Measurements from ENCODE around the gene AKR7A3.
A peak's percentile ranks its signal among the peaks of the same experiment; 100 is the strongest.
"Not testable (repeated sequence)": the region's sequence is repeated elsewhere in the genome, so short reads cannot be mapped to it uniquely, and the experiment has no call there.

AKR7A3 gene

DNA sequence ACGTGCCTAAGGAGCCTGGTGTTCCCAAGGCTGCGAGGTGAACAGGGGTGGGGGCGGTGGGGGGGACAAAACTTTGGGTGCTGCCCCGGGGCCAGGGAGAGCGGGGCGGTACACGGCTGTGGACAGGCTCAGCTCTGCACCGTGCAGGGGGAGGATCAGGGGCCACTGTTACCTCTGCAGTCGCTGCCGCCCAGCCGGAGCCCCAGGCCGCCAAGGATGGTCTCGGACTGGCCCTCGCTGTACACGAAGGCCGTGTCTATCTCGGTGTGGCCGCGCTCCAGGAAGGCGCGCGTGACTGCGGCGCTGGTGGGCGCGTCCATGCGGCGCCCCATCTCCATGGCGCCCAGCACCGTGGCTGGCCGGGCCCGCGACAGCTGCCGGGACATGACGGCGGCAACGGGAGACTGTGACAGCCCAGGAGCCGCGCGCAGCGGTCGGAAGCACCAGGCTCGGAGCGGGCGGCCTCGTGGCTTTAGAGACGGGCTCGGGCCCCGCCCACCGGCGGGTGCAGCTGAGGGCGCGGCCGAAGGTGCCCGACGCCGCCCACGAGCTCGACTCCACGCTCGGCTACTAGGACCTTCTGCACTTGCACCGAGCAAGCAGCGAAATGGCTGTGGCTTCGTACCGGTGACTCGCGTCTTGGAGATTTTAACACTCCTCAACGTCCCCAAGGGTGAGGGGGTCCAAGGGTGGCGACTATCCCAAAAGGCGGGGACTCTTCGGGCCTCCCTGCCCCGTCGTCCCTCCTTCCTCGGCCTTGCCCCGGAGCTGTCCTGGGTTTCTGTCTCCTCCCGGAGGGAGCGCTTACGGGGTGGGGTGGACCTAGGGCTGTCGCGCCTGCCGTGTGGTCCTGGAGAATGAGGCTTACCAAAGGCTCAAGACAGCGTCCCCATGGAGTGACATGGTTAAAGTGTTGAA is at the start of gene AKR7A3:
AKR7A3 (minus strand) TSS at position 447 of the 918 bp plus-strand sequence; CDS start at position 386, 61 bp downstream.
- H3K9me3 Mint-ChIP-seq, H3K27ac Mint-ChIP-seq, H3K36me3 Mint-ChIP-seq: not testable (repeated sequence)
- peak; percentile 96 for ATAC-seq
- H3K4me1 Mint-ChIP-seq, result peaks cover 12% of the 10 kb centered on the region
- H3K4me3 Mint-ChIP-seq, result peak within 1 kb of the TSS; percentile 65
- DNase-seq (ENCODE audit: low spot score in 2 of 2), result peak; percentile 42 to 59

- no peak for DNase-seq (ENCODE audit: low spot score in 2 of 2)
- Mint-ChIP-seq H3K36me3 (peaks cover 69% of the 10 kb centered on the region), H3K9me3 (no peaks in the 10 kb centered on the region), H3K4me3 (no peak overlapping the region), H3K27ac (peak overlapping the region; percentile 92), H3K4me1 (peaks cover 44% of the 10 kb centered on the region)
- no peak for ATAC-seq
These were observed 49.8 kb upstream of the AKR7A3 start for GRCh38 chr1:19338323-19338762.

GRCh38 chr1:19337289-19337688 is 48.7 kb upstream of the AKR7A3 start:
- no peak for ATAC-seq
- Mint-ChIP-seq H3K36me3 (peaks cover 64% of the 10 kb centered on the region), H3K4me1 (peaks cover 37% of the 10 kb centered on the region), H3K4me3 (no peak overlapping the region), H3K27ac (peak overlapping the region; percentile 92), H3K9me3 (no peaks in the 10 kb centered on the region)
- no peak for DNase-seq (ENCODE audit: low spot score in 2 of 2)

- H3K27ac Mint-ChIP-seq, result peak overlapping the region; percentile 92
- peaks cover 57% of the 10 kb centered on the region for H3K36me3 Mint-ChIP-seq
- H3K4me1 Mint-ChIP-seq, result peaks cover 30% of the 10 kb centered on the region
- no peak overlapping the region for H3K4me3 Mint-ChIP-seq
- no peaks in the 10 kb centered on the region for H3K9me3 Mint-ChIP-seq
- DNase-seq (ENCODE audit: low spot score in 2 of 2), result no peak
- ATAC-seq, result peak; percentile 90
These were observed 48.0 kb upstream of the AKR7A3 start for GRCh38 chr1:19336543-19336942.

GRCh38 chr1:19333587-19334354 is 45.2 kb upstream of the AKR7A3 start:
- peaks cover 24% of the 10 kb centered on the region for H3K4me1 Mint-ChIP-seq
- DNase-seq (ENCODE audit: low spot score in 2 of 2) (no peak), ATAC-seq (peak; percentile 65)
- H3K9me3 Mint-ChIP-seq, result no peaks in the 10 kb centered on the region
- H3K36me3 Mint-ChIP-seq, result peaks cover 45% of the 10 kb centered on the region
- H3K4me3 Mint-ChIP-seq, result no peak overlapping the region
- H3K27ac Mint-ChIP-seq, result peak overlapping the region; percentile 32

GRCh38 chr1:19332832-19333231 is 44.3 kb upstream of the AKR7A3 start:
- Mint-ChIP-seq H3K4me3 (no peak overlapping the region), H3K9me3 (no peaks in the 10 kb centered on the region), H3K27ac (no peak overlapping the region), H3K4me1 (peaks cover 24% of the 10 kb centered on the region), H3K36me3 (peaks cover 40% of the 10 kb centered on the region)
- DNase-seq (ENCODE audit: low spot score in 2 of 2), result no peak
- no peak for ATAC-seq

- H3K36me3 Mint-ChIP-seq, result peaks cover 32% of the 10 kb centered on the region
- peaks cover 10% of the 10 kb centered on the region for H3K4me1 Mint-ChIP-seq
- H3K9me3 Mint-ChIP-seq, result no peaks in the 10 kb centered on the region
- no peak overlapping the region for H3K4me3 Mint-ChIP-seq
- no peak for DNase-seq (ENCODE audit: low spot score in 2 of 2)
- H3K27ac Mint-ChIP-seq, result peak overlapping the region; percentile 64
- no peak for ATAC-seq
These were observed 42.8 kb upstream of the AKR7A3 start for GRCh38 chr1:19331262-19331878.

DNA sequence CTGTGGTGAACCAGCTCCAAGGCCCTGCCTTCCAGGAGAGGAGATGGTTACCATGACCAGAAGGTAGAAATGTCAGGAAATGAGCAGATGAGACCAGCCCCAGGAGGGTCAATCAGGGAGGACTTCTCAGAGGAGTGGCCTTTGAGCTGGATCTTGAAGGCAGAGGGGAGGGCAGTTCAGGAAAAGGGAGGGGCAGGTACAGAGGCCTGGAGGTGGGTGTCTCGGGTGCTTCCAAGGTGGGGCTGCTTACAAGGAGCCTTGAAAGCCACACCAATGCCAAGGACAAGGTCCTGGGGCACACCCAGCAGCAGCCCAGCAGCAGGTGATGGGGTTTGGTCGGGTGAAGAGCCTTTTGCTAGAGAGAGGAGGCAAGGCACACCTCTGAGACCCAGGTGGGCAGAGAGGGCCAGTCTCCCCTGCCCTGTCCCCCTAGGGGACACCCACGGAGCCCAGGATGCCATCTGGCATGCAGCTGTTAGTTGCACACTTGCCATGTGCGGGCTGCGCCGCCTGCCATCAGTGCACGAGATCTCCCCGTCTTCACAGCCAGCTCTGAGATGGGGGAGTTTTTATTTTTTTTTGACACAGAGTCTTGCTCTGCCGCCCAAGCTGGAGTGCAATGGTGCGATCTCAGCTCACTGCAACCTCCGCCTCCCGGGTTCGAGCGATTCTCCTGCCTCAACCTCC is 42.0 kb upstream of the AKR7A3 start:
- H3K36me3 Mint-ChIP-seq, result peaks cover 35% of the 10 kb centered on the region
- no peaks in the 10 kb centered on the region for H3K9me3 Mint-ChIP-seq
- no peak for DNase-seq (ENCODE audit: low spot score in 2 of 2)
- H3K4me3 Mint-ChIP-seq, result no peak overlapping the region
- H3K4me1 Mint-ChIP-seq, result peaks cover 2% of the 10 kb centered on the region
- no peak for ATAC-seq
- H3K27ac Mint-ChIP-seq, result peak overlapping the region; percentile 4

GRCh38 chr1:19329611-19330010 is 41.0 kb upstream of the AKR7A3 start:
- Mint-ChIP-seq H3K4me3 (no peak overlapping the region), H3K27ac (peak overlapping the region; percentile 4), H3K9me3 (no peaks in the 10 kb centered on the region), H3K4me1 (no peaks in the 10 kb centered on the region), H3K36me3 (peaks cover 36% of the 10 kb centered on the region)
- no peak for ATAC-seq
- DNase-seq (ENCODE audit: low spot score in 2 of 2), result no peak

DNA sequence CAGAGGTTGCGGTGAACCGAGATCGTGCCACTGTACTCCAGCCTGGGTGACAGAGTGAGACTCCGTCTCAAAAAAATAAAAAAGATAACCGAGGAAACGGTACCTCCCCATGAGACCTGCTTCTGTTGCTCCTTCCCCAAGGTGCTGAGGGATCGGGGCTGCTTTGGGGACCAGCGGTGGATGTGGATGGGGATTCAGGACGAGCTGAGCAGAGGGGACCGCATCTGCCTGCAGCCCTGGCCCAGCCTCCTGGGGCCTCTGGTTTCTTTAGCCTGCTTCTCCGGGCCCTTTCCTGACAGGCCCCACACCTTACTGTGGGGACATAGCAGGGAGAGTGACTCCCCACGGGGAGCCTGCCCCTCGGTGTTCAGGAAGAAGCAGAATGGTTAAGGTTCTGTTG is 40.6 kb upstream of the AKR7A3 start:
- Mint-ChIP-seq H3K36me3 (peaks cover 36% of the 10 kb centered on the region), H3K4me3 (no peak overlapping the region), H3K9me3 (no peaks in the 10 kb centered on the region), H3K27ac (peak overlapping the region; percentile 4), H3K4me1 (no peaks in the 10 kb centered on the region)
- no peak for DNase-seq (ENCODE audit: low spot score in 2 of 2)
- ATAC-seq, result no peak

DNA sequence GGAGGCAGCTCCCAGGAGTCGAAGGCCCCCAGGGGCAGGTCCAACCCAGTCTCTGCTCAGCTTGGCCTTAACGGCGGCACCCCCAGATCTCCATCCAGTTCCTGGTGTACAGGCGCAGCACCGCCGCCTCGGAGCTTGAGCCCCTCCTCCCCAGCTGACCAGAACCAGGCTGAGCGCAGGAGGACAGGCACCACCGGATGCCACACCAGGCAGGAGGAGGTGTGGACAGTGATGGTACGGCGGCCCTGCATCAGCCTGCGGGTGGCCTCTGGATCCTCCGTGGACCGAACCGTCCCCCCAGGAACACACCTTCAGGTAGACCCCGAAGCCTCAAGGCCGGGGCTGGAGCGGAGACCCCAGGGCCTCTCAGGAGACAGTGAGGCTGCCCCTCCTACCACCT is 39.9 kb upstream of the AKR7A3 start:
- ATAC-seq, result no peak
- Mint-ChIP-seq H3K9me3 (no peaks in the 10 kb centered on the region), H3K27ac (no peak overlapping the region), H3K36me3 (peaks cover 36% of the 10 kb centered on the region), H3K4me1 (no peaks in the 10 kb centered on the region), H3K4me3 (no peak overlapping the region)
- no peak for DNase-seq (ENCODE audit: low spot score in 2 of 2)

DNA sequence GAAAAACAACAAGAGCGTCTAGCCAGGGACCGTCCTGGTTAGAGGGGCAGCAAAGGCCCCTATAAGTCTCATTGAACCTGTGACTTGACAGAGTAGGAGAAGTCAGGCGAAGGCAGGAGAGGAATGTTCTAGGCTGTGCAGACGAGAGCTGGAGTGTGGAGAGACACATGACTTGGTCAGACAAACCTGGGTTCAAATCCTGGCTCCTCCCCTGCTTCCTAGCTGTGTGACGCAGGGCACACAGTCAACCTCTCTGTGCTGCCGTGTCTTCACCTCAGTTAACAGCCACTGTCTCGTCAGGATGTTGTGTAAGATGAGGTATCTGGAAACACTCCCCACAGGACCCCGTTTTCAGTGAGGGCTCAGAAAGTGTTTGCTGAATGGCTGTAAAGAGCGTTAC is 39.2 kb upstream of the AKR7A3 start:
- ATAC-seq (no peak), DNase-seq (ENCODE audit: low spot score in 2 of 2) (no peak)
- peak overlapping the region; percentile 45 for H3K27ac Mint-ChIP-seq
- H3K4me1 Mint-ChIP-seq, result no peaks in the 10 kb centered on the region
- no peak overlapping the region for H3K4me3 Mint-ChIP-seq
- no peaks in the 10 kb centered on the region for H3K9me3 Mint-ChIP-seq
- peaks cover 38% of the 10 kb centered on the region for H3K36me3 Mint-ChIP-seq

DNA sequence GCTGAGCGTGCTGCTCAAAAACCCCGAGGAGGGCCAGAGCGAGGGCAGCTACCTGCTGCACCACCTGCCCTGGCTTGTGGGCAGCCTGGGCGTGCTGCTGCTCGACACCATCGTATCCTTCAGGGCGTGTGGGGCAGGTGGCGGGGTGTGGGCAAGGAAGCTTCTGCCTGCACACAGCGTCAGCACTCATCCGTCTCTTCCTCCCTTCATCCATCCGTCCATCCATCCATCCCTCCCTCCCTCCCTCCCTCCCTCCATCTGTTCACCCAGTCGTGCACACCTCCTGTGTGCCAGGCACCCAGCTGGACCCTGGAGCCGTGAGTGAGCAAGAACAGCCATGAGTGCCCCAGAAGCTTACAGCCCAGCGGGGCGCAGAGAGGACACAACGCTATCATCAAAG is 38.7 kb upstream of the AKR7A3 start:
- peak overlapping the region; percentile 45 for H3K27ac Mint-ChIP-seq
- no peak for DNase-seq (ENCODE audit: low spot score in 2 of 2)
- peaks cover 37% of the 10 kb centered on the region for H3K36me3 Mint-ChIP-seq

GRCh38 chr1:19326748-19327065 is 38.1 kb upstream of the AKR7A3 start:
- DNase-seq (ENCODE audit: low spot score in 2 of 2) (no peak), ATAC-seq (no peak)
- Mint-ChIP-seq H3K36me3 (peaks cover 37% of the 10 kb centered on the region), H3K4me3 (no peak overlapping the region), H3K27ac (peak overlapping the region; percentile 45), H3K4me1 (no peaks in the 10 kb centered on the region), H3K9me3 (no peaks in the 10 kb centered on the region)

More for the DNA sequence above, 38.7 kb upstream of the AKR7A3 start:
- H3K9me3 Mint-ChIP-seq, result no peaks in the 10 kb centered on the region
- no peaks in the 10 kb centered on the region for H3K4me1 Mint-ChIP-seq
- ATAC-seq, result no peak
- no peak overlapping the region for H3K4me3 Mint-ChIP-seq

Measured in stimulated activated effector memory CD8-positive, alpha-beta T cell treated with anti-CD3 and anti-CD28 coated beads, Interleukin-12 subunit alpha, Interleukin-12 subunit beta, amount 100 ng/mL, for 72 hours (primary cell).